NOMO-1 treated with DMSO at 0.1 percent for 48 hours (cell line): ENCODE data around the gene ZBTB46.

Source experiments
- DNase-seq: peaks from one replicate; lab custom pipeline; 2025; ENCODE audit not compliant: unreplicated experiment; lab: John Stamatoyannopoulos, UW

Gene ZBTB46

DNA sequence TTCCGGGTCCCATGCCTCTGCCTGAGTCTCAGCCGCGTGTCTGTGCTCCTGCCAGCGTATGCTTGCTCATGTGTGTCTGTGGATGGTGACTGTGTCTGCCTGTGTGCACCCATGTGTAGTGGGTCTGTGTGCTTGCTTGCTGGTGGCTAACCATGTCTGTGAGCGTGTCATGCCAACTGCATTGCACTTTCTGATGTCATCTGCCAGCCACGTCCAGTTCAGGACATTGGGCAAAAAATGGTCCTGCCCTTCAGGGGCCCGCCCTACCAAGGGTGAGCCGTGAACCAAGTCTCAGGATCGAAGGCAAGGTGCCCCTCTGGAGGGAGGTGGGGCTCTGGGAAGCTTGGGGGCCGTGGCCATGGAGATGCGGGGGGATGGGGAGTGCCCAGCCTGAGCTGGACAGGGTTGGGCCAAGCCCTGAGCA lies 9.4 kb upstream of the ZBTB46 start:
- DNase-seq: no peak

DNA sequence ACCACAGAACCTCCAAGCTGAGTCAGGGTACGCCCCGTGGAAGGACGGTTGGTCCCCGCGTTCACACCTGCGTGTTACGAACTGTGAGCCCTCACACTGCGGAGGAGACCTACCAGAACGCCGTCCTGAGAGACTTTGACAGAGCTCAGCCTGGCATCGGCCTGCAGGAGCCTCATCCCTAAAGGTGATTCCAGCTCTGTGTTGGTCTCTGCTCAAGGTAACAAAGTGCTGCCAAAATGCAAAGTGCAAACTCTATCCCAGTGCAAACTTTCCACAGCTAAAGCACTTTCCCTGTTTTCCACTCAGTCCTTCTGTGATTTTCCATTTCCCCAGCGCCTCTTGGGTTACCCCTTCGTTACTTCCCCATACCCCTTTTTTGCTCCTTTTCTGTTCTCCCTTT lies 8.6 kb upstream of the ZBTB46 start:
- no peak for DNase-seq

DNA sequence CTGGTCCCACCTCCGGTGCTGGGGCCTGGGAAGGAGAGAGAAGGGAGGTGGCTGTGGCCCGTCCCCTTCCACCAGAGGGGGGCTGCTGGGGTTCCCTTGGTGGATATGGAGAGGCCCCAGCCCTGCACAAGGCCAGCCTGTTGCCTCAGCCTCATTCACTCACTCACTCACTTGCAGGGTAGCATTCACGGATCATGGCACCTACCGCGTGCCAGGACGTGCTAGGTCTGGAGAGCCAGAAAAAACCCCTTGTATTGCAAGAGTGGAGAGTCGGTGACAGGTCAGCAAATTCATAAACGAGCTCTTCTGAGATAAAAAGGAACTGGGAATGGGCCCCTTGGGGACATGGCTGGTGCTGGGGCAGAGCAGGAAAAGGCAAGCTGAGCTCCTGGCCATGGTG lies 6.4 kb upstream of the ZBTB46 start:
- DNase-seq: no peak

DNA sequence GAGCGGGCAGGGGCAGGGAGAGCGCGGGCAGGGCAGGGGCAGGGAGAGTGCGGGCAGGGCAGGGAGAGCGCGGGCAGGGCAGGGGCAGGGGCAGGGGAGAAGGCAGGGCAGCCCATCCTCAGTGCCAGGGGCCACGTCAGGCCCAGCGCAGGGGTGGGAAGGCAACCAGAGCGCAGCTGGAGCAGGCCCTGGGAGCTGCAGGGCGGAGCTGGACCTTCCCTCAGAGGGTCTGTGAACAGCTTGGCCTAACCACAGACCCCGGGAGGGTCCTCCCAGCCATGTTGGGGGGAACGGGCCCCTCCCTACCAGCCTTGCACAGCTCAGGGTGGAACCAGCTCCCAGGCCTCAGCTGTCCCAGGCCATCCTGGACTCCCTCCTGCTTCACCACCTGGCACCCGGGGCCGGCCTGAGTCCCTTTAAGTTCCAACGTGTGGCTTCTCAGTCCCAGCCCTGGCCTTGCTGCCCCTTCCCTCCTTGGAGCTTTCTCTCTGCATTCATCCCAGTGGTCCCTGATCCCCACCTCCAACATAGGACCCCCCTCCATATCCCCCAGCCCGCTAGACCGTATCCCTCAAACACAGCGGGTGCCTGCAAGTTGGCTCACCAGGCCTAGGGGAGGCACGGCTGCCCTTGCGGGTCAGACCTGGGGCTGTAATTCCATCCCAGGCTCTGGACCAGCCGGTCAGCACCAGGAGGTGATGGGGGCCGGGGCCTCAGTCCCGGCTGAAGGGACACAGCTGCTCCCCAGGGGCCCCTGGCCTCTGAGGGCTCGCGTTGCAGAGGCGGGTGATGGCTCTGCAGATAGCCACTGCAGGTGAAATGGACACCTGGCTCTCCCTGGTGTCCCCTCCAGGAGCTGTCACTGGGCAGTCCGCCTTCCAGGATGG lies 5.6 kb upstream of the ZBTB46 start:
- DNase-seq: no peak

DNA sequence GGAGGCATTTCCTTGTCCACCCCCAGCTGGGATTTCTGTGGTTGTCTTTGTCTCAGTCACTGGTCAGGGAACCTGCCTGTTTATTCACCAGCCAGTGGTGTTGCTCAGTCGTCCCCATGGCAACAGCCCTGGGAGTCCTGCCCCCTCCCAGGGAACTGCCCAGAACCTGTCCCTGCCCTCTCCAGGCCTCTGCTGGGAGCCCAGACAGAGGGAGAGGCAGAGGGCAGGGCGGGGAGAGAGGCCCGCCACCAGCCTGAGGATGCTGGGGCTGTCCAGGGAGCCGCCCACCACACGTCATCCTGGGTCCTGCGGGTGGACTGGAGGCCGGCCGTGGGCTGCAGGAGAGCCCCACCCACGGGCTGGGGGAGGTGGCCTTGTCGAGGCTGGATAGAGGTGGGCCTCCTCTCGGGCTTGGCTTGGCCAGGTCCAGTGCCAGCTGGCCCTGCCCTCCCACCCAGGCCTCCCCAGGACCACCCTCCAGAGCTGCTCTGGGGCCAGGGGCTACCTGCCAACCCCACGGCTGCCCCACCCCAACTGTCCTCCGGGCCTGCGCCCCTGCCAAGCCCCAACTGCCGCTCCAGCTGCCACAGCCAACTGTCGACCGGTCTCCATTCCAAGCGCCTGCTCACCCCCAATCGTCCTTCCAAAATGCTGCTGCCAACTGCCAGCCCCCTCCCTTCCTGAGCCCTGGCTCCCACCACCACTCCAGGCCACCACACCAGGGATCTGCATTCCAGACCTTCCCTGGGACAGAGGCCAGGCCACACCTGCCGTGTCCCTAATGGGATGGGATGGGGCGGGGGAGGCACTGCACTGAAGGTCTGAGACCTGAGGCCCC lies 4.2 kb upstream of the ZBTB46 start:
- no peak for DNase-seq

DNA sequence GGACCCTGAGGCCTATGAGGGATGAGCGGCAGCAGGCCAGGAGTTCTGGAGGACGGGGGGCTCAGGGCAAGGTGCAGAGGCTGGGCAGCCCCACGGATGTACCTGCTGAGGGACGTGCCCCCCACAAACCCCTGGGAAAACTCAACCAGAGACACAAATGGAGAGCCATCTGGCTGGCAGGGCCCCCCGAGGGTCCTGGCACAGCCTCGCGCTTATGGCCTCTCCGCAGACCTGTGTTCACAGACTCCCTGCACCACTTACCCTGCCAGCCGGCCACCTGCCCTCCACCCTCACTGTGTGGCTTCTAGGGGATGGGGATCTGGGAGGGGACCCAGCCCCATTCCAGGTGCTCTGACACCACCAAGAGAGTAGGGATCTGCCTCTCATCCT lies 3.4 kb upstream of the ZBTB46 start:
- no peak for DNase-seq

DNA sequence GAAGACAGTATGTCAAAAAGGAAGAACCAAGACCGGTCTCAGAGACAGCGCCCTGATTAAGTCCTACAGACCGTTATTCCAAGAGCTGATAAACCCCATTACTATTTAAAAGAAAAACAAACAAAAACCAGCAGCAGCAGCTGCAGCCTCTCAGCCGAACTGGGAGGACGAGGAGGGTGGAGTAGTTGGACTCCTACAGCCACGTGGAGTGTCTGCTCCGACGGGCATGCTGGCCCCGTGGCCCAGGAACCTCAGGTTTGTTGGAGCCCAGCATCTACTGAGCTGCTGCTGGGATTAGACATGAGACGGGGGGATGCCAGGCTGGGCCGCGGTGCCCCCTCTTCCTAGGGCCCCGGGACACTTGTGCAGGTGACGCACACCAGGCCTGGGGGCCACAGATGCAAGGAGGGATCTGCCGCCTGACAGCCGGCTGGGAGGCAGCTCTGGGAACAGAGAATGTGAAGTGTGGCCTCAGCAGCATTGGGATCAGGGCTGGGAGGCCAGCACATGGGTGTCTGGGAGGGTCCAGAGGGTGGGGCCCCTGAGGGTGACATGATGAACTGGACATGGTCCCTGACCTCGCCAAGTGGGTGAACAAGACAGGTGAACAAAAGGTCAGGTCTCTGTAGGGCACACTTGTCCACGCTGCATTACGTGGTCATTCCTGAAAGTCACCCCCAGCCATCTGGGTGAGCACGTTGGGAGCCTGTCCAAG lies 2.9 kb upstream of the ZBTB46 start:
- DNase-seq: no peak

DNA sequence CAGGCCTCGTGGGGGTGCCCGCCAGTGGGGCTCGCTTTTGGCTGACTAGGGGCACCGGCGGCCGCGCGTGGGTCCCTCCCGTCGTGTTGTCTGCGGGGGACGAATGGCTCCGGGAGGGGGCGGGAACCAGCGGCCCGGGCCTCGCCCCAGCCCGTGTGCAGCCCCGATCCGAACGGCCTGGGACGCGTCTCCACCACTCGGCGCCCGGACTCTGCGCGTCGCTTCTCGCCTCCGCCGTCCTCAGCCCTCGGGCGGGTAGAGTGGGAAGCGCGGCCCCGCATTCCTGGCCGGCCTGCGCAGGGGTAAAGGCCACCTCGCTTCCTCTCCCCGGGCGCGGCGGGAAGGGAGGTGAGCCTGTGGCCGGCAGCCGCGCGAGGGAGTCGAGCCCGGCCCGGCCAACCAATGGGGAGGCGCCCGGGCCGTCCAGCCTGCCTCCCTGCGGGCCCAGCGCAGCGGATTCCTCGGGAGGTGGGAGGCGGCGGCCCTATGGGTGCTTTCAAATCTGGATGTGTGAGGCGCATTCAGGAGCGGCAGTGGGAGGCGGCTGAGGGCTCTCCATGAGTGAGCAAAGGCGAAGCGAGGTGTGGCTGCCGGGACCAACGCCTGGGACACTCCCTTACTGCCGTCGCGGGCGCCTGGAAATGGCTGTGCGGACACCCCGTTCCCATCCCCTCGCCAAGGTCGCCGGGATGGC lies 1.1 kb upstream of the ZBTB46 start:
- no peak for DNase-seq

DNA sequence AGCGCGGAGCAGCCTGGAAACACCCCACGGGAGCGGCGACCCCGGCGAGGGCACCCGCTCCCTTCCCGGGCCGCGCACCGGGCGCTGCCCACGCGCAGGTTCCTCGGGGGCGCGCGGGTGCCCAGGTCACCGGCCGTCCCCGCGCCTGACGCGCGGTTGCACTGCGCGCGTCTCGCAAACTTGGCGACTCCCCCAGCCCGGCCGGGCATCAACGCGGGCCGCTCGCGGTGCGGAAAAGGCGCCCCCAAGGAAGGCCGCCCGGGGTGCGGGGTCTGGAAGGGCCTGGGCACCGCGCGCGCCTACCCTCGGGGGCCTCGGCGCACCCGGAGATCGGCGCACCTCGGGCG lies 555 bp upstream of the ZBTB46 start:
- no peak for DNase-seq

DNA sequence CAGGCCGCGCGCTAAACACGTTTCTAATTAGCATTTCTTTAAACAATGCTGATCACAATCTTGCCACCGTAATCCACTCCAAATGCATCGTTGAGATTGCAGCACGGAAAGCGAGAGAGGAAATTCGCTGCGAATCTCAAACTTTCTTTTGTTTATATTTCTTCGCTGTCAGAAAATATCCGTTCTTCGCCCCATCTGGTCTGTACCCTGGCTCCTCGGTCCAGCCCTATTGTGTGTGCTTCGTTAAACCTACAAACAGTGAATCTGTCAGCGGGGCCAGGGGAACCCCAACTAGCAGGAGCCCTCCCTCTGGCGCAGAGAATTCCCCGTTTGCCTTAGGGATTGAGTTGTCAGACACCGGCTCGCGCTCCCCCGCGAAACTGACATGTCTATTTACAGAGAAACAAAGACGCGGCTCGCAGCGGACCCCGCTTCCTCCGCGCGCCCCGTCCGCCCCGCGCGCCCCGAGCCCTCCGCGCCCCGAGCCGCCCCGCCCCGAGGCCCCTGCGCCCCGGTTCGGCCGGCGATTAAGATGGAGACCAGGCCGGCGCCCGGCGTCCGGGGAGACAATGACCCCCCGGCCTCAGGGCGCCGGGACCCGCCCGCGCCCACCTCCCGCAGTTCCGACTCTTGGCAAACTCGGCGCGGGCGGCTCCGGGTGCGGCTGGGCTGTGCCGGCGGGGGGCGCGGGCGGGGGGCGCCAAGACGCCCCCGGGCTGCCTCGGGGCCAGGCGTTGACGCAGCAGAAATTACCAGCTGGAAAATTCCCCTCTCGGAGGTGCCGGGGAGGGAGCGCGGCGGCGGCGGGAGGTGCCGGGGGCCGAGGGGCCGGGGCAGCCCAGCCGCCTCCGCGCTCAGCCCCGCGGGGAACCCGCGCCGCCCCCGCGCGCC lies 874 bp downstream of the ZBTB46 start:
- DNase-seq: no peak

DNA sequence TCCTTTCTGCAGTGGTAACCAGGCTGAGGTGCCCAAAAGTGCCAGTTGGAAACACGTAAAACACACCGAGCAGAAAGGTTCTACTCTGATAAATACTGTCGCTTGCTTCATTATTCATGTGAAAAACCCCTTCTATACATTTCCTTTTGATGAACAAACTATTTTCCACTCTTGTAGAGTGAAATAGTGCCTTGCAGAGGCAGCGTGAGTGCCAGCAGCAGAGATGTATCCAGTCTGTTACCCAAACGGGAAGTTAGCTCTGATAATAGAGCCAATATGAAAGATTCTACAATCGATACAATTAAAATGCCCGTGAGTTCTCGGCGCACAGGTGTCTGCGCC lies 1.5 kb downstream of the ZBTB46 start:
- no peak for DNase-seq

DNA sequence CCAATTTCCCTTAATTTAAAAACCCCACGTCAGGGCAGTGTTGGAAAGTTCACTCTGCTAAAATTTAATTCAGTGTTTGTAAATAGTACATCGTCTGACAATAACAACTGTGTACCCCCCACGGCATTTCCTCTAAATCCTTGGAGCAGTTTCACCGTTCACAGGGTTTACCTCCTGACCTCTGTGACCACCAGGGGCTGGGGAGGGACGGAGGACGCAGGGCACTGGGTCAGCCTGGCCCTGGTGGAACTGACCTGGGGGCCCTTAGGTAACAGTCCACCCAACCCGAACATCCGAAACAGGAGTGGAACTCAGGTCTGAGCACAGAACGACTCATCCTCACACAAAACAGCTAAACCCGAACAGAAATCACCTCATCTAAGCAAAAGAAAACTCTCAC lies 2.1 kb downstream of the ZBTB46 start:
- DNase-seq: no peak

DNA sequence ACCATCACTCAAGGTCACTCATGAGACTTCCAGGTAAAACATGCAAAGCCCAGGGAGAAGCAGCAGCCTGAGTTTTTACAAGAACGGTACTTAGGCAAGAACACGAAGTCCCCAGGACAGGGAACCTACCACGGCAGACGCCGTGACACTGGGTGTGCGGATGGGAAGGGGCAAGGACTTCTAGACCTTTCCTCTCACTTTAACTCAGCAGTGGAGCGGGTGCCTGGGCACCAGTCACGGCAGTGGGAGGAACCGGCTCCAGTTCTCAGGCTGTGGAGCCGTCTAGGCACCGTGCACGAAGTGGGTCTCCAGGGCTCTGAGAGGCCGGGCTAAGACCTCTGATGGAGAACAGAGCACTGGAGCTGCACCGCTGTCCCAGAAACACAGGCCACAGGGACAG lies 2.5 kb downstream of the ZBTB46 start:
- DNase-seq: no peak

DNA sequence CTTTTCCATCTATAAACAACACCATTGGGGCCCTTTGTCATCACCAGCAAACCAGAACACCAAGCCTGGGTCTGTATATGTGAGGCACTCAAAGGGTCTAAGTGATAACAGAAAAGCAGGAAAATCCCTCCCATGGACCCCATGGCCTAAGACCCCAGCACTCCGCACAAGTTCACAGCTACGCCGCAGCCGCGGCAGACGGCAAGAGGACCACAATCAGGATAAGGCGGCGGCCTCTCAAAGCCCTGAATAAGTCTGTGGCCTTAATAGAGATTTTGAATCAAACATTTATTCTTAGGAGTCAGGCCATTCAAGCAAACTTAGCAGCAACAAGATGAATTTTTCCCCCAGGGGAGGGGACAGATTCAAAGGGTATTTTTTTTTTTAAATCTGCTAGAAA lies 2.9 kb downstream of the ZBTB46 start:
- DNase-seq: no peak

DNA sequence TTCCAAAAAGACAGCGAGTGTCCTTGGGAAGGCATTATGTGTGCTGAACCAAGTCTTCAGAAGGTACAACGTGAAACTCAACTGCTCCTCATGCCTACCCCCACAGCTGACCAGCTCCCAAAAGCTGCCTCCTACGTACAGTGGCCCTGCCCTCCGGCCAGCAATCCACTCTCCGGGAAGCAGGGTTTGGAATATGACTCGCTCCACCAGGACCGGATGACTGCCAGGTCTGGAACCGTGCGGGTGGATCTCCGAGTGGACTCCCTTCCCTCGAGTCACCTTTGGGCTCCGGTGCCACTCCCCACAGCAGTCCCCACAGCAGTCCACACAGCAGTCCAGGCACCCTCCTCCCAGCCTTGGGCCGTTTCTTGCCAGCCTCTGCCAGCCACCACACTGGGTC lies 4.3 kb downstream of the ZBTB46 start:
- no peak for DNase-seq

DNA sequence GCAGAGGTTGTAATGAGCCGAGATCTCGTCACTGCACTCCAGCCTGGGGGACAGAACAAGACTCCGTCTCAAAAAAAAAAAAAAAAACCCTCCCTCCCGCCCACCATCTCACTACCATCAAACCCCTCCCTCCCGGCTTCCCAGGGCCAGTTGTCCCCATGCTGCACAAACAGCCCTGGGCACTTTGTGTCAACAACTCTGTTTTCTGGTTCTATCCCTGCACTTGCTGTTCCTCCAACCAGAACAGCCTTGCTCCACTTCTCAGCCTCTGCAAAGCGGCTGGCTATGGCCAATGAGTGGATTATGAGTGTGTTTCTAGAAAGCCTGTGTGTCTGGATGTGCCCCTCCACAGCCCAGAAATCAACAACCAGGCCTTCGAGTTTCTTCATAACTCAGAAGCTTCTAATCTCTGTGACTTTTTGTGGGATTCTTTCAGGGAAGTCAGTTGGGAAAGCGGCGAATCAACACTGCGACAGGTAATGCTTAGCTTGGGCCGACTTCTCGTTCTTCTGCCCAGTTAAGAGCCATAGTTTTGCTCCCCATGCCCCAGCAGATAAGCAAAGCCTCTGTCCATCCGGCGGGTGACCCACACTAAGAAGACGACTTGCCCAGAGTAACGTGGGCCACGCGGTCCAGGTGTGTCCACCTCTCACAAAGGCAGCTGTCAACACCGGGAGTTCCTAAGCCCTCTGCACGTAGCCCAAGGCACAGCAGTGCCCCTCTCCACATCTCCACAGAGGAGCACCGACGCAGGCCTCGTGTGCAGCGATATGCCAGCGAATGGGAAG lies 5.5 kb downstream of the ZBTB46 start:
- no peak for DNase-seq

DNA sequence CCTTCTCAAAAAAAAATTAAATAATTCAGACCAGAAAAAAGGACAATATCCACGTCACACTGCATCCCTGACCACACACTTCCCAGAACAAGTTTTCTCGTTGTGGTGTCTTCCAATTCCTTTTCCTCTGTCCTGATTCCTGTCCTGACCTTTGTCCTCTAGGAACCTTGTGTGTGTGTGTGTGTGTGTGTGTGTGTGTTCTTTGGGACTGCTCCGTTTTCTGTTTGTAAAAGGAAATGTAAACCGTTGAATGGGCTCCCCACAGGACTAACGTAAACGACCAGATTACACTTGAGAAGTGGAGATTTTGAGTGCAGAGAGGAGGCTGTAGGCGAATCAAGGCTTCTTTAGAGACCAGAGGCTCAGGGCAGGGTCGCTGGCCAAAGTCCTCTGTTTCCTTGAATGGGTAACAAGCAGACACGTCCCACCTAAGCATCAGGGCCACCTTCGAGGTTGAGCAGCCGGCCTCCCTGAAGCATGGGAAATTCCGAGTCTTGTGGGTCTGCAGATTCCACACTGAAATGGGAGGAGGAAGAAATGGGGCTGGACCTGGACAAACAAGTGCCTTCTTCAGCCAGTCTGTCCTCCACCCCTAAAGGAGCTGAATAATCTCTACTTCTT lies 7.3 kb downstream of the ZBTB46 start:
- no peak for DNase-seq

DNA sequence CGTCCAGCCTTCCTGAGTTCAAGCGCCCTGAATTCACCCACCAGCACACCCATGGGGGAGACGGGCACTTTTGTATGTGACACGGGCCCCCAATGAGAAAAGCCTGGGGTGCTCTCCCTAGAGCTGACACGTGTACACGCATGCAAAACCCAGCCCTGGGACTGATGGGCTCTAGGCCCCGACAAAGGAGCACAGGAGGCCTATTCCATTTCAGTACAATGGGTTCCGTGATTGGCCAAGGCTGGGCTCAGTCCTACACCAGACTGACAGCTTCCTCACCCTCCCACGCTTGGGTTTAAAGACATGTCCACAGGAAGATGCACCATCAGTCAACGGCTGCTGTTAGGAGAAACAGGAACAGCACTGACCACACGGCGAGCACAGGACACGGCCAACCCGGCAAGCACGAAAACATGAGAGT lies 8.8 kb downstream of the ZBTB46 start:
- DNase-seq: peak; percentile 56

DNA sequence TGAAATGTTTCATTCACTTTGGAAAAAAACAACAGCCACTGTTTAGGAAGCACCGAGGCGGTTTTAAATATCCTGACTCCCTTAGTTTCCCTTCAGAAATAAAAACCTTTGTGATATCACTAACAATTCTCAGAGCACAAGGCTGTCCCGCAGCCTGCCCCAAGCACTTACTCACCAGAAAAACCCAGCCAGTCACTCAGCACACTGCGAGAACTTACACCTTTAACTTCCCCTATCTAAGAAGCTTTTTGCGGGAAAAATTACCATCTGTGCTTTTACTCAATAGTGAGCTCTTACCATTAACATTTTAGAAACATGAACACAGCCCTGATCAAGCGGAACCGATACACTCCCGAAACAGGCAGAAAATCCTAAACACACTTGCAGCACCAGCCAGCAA lies 9.3 kb downstream of the ZBTB46 start:
- peak; percentile 61 for DNase-seq
